HG03103 (cell line): ENCODE measurements around the gene BCAN.

Experiments used
- ATAC-seq: cut with Tn5 transposase; IDR thresholded peaks from one replicate; pipeline ENCODE4 v1.9.1; 2021; ENCODE audit warnings: low read depth; ENCODE audit not compliant: unreplicated experiment

The BCAN gene

DNA sequence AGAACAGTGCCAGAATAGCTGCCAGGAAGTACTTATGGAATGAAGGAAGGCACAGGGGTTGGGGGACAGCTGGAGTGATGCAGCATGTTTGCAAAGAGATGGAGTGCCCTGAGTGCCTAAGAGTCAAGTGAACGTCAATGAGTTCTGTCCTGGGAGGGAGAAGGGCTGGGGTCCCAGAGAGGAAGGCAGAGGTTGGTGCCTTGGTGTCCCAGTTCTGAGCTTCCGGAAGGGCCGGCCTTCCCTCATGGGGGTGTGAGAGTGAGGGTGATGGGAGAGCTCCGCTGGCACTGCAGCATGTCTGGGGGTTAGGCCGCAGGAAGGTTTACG, 17.7 kb downstream of the BCAN start:
- no peak for ATAC-seq

DNA sequence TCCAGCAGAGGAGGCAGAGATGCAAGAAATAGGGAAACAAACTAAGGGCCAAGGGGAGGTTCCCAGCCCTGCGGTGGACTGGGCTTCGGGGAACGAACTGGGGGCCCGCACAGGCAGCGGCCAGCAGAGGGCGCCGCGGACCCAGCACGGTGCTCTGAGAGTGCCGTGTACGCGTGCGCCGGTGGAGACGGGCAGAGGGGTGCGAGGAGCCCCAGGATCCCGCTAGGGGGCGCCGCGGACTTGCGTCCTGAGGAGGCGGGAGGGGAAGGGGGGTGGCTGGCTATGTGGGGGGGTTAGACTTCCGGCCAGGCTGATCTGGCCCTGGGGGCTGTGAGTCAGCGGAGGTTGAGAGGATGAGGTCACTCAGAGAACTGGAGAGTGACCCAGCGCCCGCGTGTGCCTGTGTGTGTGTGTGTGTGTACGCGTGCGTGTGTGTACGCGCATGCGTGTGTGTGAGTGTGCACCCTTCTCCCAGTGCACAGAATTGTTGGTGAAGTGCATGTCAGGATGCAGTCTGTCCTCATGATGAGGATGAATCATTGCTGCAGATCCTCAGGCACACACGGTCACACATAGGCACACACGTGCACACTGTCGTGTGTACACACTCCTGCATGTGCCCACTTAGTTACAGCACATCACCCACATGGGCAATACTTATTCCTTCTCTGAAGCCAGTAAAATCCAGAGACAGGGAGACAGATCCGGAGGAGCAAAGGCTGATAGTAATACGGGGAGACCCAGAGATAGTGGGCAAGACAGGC, 18.3 kb downstream of the BCAN start:
- ATAC-seq, result peak; percentile 50

DNA sequence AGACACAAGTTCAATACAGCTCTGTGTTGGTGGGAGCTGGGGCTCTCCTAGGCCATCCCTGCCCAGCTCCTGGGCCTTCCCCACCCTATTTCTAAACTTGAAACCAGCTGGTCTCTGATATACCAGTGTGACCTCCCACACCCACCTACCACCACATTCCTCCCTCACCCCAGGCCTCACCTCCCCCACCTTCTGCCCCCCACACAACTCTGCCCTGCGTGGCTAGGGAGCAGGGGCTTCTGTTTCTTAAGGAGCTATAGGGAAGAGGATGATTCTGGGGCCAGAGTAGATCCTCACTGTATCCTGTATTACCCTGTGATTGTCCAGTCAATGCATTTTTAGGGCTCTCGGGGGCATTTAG, 18.8 kb downstream of the BCAN start:
- ATAC-seq, result no peak

DNA sequence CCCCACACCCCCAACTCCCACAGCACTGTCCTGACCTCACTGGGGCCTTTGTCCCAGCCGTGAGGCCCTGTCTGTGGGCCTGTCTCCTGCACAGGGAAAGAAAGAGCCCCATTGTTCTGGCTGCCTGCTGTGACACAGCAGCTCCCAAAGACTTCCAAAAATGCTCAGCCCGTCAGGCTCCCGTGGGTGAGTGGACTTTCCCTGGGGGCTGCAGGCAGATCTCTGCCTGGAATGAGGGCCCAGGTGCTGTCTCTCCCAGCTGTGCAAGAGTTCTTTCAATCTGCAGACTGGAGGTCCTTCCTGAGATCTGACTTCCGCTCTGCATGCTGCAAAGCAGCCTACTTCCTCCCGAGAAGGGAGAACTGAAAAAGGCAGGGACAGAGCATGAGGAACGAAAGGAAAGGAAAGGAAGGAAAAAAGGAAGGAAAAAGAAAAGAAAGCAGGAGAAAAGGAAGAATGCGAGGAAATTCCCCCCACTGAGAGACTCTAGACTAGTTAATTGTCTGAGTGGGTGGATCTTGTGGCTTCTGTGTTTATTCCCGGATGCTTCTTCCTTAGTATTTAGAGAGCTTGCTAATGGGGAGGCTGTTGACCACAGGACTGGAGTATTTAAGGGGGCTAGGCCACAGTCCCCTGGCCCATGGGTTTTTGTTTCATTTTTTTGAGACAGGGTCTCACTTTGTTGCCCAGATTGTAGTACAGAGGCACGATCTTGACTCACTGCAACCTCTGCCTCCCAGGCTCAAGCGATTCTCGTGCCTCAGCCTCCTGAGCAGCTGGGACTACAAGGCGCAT, 20.3 kb downstream of the BCAN start:
- no peak for ATAC-seq

DNA sequence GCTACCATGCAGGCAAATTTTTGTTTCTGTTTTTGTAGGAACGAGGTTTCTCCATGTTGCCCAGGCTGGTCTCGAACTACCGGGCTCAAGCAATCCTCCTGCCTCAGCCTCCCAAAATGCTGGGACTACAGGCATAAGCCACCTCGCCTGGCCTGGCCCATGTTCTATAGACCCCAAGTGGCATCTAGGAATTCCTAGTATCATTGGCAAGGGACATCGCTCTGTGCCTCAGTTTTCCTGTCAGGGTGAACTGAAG, 20.8 kb downstream of the BCAN start:
- no peak for ATAC-seq

DNA sequence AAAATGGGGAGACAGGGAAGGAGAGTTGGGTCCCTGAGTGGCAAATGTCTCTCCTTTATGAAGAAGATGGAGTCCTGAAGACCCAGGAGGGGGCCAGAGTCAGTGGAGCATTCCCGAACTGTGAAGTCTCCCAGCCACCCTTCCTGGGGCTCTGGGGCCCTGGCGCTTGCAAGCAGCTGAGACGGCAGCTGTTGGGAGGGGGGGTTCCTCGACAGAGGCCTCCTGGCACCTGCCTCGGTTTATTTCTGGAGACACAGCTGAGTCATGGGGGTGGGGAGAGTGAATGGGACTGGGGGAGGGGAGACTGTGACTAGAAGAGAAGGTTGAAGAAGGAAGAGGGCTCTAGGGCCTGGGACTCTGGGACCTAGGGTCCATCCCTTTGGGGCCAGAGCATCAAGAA, 21.3 kb downstream of the BCAN start:
- ATAC-seq, result no peak

DNA sequence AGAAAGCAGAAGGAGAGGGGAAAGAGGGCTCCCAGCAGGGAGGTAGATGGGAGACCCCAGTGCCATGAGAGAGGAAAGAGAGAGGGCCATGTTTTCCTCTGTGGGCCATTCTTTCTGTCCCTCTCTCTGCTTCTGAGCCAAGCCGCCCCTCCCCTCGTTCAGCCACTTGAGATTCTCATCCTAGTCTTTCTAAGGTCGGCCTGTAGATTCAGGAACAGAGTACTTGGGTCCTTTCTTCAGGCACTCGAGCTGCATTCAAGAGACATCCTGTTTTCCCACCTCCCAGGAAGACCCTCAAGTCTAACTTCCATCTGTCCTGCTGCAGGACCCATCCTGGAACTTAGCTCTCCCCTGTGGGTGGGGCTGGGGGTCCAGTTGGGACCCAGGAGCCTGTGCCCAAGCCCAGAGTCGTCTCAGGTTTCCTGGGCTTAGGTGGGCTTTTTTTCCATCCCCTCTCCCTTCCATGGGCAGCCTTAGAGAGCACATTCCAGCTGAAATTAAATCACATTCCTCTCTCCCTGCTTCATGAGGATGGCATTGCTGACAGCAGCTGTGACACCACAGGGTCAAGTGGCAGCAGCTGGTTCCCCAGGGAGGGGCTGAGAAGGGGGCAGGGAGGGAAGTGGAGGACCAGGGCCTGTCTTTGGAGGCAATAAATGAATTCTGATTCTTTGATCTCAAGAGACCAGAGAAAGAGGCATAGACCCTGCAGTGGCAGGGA, 22.3 kb downstream of the BCAN start:
- ATAC-seq, result no peak

DNA sequence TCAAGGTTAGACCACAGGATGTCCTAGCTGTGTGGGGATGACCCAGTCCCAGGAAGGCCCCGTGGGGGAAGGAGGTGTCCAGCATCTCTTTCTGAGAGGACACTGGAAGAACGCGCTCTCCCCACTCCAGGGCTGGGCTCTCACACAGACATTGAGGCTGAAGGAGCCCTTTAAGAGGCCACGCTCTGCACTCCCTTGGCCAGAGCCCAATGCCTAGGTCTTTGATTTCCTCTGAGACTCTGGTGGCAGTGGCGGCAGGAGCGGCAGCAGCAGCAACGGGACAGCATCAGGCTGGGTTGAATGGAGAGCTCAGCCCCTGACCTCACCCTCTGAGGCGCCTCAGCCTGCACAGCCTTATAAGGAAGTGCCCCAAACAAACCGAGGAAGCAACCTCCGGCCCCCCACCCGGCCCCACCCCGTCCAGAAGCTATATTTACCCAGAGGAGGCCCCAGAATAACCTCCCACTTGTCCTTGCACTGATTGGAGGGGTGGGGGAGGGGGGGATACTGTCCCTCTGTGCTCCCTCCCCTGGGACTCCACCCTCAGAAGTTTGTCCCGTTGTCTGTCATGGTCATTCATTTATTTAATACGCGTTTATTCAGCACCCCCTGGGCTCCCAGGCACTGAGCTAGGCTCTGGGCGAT, 23.0 kb downstream of the BCAN start:
- no peak for ATAC-seq

DNA sequence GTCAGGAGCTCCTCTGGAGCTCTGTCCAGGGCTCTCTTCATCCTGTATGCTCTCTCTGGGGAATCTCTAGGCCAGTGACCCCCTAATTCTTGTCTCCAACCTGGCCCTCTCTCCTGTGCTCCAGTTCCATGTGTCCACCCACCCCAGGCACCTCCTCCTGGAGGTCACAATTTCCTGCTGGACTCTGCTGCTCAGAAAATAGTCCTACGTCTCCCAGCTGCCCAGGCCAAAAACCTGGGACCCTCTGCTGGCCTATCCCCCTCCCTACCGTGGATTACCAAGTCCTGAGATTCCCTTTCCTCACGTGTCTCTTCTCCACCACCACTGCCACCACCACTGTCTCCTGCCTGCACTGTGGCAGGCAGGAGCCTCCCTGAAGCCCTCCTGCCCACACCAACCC, 23.6 kb downstream of the BCAN start:
- ATAC-seq, result no peak

DNA sequence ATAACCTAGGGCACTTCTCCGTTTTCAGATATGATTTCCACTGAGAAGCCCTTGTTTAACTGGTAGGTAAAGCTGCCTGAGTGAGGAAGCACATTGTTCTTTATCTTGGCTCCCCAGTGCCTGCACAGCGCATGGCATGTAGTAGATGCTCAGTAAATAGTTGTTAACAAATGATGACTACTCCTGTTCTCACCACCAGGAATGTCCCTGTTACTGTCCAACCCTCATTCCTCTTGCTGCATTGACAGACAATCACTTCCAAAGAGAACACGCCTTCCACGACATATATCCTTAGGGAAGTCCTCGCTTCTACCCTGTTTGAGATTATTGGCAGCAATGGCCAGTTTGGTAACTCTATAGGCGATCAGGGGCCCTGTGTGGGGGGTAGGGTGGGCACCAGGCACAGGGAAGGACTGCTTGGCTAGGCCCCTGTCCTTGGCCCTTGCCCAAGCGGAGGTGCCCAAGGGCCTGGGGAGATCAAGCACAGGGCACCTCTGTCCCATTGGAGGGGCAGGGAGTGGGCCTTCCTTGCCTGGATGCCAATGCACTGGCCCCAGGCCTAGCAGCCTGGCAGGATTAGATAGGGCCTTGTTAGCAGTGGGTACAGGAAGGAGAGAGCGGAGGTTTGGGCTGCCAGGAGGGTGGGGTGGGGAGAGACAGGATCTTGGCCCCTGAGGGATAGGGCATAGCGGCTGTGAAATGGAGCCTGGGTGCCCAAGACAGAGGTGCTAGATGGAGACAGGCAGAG, 25.1 kb downstream of the BCAN start:
- no peak for ATAC-seq

DNA sequence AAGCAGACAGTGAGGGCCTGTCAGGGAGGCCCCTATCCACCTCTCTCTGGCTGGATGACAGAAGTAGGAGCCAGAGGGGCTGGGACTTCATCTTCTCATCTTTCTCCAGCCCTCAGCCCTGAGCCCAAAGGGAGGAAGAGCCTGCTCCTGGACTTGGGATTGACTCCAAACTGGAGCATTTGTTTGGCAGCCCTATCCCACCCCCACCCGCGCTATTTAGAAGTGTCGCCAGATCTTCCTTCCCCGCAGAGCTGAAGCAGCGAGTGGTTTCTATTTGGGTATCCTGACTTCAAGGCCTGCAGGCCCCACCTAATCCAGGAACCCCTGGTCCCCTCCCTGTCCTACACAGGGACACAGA, 25.7 kb downstream of the BCAN start:
- ATAC-seq, result no peak

DNA sequence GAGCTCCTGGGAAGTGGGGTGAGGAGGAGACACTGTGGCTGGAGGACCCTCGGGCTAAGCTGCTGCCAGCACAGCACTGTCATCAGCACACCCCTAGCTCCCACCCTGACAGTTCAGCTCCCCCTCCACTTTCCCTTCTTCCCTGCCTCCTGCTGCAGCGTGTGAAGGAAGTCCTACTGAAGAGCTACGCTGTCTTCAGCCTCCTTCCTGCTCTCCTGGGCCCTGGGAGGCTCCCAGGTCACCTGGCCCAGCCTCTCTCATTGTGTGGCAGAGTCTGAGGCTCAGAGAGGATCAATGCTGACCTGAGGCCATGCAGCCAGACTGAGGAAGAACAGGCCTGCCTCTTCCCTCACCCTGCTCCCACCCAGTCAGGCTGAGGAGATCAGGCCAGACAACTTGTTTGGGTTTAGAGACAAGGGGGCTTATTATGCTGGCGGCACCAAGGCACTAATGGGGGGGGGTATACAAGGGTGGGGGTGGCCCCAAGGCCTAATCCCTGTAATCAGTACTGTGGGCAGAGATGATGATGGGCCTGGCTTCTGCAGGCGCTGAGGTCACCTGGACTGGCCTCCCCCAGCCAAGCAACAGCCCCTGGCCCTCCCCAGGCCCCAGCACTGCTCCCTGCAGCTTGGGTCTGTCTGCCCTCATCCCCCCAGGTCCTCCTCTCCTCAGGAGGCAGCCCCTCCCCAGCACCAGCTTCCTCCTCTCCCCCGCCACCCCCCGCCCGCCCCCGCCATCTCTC, 26.2 kb downstream of the BCAN start:
- ATAC-seq, result no peak

DNA sequence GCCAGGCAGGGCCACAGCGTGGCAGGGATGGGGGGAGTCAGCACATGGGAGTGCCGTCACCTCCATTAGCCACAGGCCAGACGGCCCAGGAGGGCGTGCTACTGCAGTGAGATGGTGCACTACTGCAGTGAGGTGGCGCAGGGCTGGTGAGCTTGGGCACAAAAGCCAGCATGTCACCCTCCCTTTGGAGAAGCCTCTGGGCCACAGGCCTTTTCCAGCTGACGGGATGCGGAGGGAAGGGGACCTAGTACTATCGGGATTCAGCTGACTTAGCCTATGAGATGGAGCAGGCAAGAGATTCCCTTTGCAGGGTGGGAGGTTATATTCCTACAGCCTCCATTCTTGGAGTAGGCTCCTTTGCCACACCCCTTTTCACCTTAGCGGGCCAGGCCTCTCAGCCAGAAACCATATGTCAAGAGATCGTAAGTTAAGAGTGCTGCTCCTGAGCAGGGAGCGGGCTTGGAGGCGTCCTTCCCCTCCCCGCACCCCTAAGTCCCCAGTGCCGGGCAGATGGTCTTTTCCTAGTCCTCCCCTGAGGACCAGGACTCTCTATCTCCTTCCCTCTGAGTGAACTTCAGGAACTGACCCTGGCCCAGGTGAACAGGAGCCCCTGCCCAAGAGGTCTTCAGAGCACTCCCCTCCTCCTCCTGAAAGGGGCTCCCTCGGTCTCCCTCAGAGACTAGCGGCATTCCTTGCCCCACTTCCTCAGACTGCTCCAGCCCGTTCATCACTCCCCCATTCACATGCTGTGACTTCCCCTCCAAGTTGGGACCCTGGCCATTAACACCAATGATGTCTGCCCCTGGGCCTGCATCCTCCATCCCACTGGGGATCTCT, 27.1 kb downstream of the BCAN start:
- ATAC-seq, result no peak

DNA sequence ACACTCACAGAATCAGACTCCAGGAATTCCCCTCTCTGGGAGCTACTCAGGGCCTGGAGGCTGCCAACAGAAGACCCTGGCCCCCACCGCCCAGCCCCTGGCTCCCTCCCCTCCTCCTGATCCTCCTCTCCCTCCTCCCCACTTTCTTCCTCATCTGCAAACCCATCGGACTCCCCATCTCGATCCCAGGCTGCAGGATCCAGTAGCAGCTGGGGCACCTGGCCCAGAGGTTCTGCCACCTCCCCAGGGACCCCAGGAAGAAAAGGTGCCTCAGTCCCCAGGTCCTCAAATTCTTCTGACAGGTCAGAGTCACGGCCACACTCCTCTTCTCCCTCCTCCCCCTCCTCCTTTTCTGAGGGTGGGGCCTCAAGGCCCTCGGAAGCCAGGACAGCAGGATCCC, 27.9 kb downstream of the BCAN start:
- ATAC-seq, result no peak

DNA sequence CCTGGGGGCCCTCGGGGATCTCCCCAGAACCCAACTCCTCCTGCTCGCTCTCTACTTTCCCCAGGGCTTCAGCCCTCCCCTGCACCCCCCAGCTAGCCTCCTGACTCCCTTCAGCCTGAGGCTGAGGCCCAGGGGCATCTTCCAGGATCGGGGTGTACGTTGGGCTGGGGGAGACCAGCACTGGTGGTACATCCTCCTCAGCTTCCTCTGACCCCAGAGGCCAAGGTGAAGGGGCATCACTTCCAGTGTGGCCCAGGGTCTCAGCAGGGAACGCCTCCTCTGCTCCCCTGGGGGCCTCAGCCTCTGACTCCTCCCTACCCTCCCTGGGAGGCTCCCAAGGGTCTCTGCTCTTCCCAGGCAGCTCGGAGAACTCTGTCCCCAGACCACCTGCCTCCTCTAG, 28.4 kb downstream of the BCAN start:
- no peak for ATAC-seq

DNA sequence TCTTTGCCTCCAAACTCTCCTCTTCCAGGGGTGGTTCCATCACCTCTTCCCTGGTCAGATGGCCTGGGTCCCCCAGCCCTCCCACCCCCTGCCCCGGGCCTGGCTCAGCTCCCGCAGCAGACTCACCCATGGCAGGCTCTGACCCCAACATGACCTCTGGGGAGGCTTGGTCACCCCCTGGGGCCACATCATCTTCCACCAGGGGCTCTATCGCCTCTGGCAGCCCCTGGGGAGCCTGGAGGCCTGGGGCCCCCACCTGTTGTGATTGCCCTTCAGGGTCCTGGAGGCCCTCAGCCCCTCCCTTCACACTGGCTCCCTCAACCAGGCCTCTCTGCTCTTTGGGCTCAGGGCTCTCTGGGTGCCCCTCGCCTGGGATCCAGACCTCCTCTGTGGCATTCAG, 28.9 kb downstream of the BCAN start:
- ATAC-seq, result no peak

DNA sequence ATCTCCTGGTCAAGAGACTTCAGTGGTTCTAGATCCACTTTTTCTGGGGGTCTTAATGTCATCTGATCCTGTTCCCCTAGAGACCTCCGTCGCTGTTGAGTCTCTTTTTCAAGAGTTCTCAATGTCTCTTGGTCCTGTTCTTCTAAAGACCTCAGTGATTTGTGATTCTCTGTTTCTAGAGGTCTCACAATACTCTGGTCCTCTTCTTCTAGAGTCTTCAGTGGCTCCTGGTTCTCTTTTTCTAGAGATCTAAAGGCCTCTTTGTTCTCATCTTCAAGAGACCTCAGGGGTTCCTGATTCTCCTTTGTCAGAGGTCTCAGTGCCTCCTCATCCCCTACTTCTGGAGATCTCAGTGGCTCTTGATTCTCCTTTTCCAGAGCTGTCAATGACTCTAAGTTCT, 29.9 kb downstream of the BCAN start:
- ATAC-seq, result no peak

DNA sequence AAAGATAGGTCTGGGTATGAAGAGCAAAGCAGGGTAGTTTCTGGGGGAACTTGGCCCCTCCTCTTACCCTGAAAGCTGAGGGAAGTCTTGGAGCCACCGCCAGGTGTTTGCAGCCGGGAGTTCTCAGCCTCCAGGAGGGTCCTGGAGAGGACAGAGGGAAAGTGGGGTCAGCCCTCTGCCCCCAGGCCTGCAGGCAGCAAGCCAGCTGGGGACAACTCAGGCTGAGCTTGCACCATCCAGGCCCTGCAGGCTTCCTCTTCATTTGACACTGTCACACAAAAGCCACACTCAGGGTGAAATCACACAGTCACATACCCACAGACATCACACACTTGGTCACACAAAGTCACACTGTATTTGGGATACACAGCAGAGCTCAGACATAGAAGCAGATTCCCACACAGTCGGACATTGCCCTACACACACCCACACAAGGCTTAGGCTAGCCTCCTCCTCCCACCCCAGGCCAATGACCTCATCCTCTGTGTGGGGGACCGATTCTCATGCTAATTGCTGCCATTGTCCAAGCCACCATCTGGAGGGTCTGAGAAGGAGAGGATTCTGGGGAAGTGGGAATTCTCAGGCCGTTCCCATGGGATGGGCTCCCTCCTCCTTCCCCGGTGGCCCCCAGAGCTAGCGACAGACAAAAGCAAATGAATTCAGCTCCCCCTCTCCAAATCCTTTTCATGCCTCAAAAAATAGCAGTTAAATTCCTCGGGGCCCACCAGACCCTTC, 31.6 kb downstream of the BCAN start:
- no peak for ATAC-seq
